Measurements from ENCODE around the gene ZC3H14.
"Not testable (repeated sequence)": the region's sequence is repeated elsewhere in the genome, so short reads cannot be mapped to it uniquely, and the experiment has no call there.

ZC3H14 gene

DNA sequence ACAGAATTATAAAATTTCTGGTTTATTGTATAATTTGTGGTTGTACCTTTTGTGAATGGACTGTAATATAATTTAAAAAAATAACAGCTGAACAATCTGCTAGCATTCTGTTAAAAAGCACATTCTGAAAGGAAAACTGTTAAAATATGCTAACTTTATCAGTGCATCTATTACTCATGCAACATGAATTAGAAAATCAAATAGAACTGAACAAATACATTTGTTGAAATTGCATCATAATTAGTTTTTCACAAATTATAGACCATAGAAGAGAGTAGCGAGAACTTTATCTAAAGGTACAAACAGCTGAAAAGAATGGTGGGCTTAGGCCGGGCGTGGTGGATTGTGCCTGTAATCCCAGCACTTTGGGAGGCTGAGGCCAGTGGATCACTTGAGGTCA lies 41.0 kb upstream of the ZC3H14 start:
- DNase-seq (ENCODE audit: insufficient read length, low spot score): no peak
- TF ChIP-seq, protein P1, sequence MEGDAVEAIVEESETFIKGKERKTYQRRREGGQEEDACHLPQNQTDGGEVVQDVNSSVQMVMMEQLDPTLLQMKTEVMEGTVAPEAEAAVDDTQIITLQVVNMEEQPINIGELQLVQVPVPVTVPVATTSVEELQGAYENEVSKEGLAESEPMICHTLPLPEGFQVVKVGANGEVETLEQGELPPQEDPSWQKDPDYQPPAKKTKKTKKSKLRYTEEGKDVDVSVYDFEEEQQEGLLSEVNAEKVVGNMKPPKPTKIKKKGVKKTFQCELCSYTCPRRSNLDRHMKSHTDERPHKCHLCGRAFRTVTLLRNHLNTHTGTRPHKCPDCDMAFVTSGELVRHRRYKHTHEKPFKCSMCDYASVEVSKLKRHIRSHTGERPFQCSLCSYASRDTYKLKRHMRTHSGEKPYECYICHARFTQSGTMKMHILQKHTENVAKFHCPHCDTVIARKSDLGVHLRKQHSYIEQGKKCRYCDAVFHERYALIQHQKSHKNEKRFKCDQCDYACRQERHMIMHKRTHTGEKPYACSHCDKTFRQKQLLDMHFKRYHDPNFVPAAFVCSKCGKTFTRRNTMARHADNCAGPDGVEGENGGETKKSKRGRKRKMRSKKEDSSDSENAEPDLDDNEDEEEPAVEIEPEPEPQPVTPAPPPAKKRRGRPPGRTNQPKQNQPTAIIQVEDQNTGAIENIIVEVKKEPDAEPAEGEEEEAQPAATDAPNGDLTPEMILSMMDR (IDR thresholded peaks at IDR 0.05; ENCODE audit: insufficient read depth, missing control alignments): no peak
- no peak for FAIRE-seq

DNA sequence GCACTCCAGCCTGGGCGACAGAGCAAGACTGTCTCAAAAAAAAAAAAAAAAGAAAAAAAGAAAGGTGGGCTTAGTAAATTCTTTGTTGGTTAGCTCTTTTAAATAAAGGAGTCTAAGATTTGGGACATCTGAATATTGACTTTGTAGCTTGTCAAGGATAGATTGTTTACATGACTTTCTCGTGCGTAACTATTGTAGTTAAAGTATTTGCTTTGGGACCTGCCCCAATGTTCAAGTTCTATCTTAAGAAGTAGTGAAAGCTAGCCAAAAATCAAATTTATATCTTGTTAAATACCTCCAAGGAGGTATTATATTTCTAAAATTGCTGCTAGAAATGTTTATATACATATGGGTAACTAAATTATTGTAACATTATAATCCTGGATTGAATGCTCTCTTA lies 40.4 kb upstream of the ZC3H14 start:
- DNase-seq (ENCODE audit: insufficient read length, low spot score): no peak
- TF ChIP-seq, protein P1 (IDR thresholded peaks at IDR 0.05; ENCODE audit: insufficient read depth, missing control alignments): no peak
- no peak for FAIRE-seq

DNA sequence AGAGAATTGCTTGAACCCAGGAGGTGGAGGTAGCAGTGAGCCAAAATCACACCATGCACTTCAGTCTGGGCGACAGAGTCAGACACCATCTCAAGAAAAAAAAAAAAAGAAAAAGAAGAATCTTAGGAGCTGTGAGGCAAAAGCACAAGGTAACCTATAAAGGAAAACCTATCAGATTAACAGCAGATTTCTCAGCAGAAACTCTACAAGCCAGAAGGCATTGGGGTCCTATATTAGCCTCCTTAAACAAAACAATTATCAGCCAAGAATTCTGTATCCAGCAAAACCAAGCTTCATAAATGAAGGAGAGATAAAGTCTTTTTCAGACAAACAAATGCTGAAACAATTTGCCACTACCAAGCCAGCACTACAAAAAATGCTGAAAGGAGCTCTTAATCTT lies 32.9 kb upstream of the ZC3H14 start:
- DNase-seq (ENCODE audit: insufficient read length, low spot score); FAIRE-seq: not testable (repeated sequence)

DNA sequence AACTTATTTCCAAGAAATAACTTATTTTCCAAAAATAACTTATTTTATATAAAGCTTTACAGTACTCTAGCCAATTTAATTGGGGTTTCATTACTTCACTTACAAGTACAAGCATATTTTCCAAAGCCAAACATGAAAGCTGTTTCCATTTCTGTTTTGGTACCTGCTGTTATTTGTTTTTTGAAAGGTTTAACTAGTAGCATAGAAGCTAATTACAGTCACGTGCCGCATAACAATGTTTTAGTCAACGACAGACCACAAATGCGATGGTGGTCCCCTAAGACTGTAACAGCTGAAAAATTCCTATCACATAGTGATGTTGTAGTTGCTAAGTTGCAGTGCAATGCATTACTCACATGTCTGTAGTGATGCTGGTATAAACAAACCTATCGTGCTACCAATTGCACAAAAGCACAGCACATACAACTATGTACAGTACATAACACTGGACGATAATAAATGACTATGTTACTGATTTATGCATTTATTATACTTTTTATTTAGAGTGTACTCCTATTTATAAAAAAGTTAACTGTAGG lies 29.7 kb upstream of the ZC3H14 start:
- DNase-seq (ENCODE audit: insufficient read length, low spot score) (no peak), FAIRE-seq (peak; percentile 56)
- TF ChIP-seq, protein P1 (IDR thresholded peaks at IDR 0.05; ENCODE audit: insufficient read depth, missing control alignments): no peak

DNA sequence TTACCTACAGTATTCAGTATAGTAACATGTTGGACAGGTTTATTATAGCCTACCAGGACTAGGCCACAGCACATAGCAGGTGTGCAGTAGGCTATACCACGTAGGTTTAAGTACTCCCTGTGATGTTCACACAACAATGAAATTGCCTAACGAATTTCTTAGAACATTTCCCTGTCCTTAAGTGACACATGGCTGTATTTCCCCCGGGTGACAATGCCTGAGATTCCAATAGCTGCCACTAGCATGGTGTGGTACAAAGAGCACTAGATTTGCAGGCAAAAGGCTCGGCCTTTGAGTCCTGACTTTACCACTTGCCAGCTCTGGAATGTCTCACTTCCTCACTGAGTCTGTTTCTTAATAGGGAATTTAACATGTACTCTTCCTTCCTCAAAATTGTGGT lies 27.7 kb upstream of the ZC3H14 start:
- no peak for DNase-seq (ENCODE audit: insufficient read length, low spot score)
- FAIRE-seq: peak; percentile 25
- TF ChIP-seq, protein P1 (IDR thresholded peaks at IDR 0.05; ENCODE audit: insufficient read depth, missing control alignments): no peak

DNA sequence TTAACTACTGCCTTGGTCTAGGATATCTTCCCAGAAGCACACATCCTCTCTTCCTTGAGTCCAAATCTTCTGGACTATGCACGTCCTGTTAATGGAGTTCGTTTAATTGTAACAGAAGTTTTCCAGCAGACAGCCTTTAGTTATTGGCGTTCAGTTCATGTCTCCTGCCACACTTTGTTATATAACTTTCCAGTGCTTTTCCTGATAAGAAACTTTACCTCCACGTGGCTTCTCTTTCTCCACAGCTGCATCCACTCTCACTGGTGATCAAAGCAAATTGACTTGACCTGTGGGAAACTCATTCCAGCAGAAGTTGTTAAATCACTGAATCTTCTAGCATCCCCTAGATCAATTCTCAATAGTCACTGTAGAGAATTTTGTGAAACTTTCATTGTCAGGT lies 27.0 kb upstream of the ZC3H14 start:
- peak; percentile 29 for FAIRE-seq
- TF ChIP-seq, protein P1 (IDR thresholded peaks at IDR 0.05; ENCODE audit: insufficient read depth, missing control alignments): no peak
- no peak for DNase-seq (ENCODE audit: insufficient read length, low spot score)

DNA sequence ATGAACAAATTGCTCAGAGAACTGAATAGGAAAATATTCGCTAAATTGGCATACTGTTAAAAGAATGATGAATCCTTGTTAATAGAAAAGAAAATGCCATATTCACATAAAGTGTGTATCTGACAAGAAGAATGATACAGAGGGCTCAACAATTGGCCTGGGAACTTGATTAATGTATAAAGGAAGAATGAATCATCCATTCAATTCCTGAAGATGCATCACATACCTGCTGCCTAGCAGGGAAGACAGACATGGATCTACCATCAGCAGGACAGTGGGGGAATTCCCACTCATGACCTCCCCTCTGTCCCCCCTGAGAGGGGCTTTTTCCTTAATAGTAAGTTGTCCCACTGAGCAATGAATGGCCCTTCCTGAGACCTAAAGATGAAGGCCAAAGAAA lies 21.5 kb upstream of the ZC3H14 start:
- no peak for DNase-seq (ENCODE audit: insufficient read length, low spot score)

More for the DNA sequence above, 21.5 kb upstream of the ZC3H14 start:
- TF ChIP-seq, protein P1 (IDR thresholded peaks at IDR 0.05; ENCODE audit: insufficient read depth, missing control alignments): no peak
- peak; percentile 88 for FAIRE-seq

All from D721Med (cell line).